ENCODE data around the gene COX7A2L. TPM values are rescaled to one million over a fixed set of nuclear protein-coding genes. Genes with fewer than 3 reads are reported as not detected.

The COX7A2L gene
- total and polyA plus RNA-seq, 2 donors (not counting 1 experiment from before 2014, with no cell fraction given) = 39.4 to 66.7 TPM

GRCh38 chr2:42378415-42378814 is 17.4 kb upstream of the COX7A2L start:
- no peaks in the 10 kb centered on the region for H4K20me1 ChIP-seq (ENCODE audit: control insufficient read depth, insufficient read depth, low read length, poor library complexity, severe bottlenecking)
- no peaks in the 10 kb centered on the region for H3K36me3 ChIP-seq (replicated peaks in 1 of 2; ENCODE audit: control extremely low read depth in 1 of 2, control insufficient read depth in 1 of 2, extremely low read depth in 1 of 2, insufficient read depth in 2 of 2, low read length in 1 of 2)
- intact Hi-C loops (cut with micrococcal nuclease) = no loop called here
- 100% methylated on average over 1 of the region's 9 CpGs for WGBS (ENCODE audit: insufficient coverage)
- Mint-ChIP-seq H3K4me3 (no peak overlapping the region), H3K27me3 (peaks cover 17% of the 10 kb centered on the region), H3K4me1 (no peaks in the 10 kb centered on the region), H3K27ac (no peak overlapping the region), H3K9me3 (ENCODE audit: insufficient read depth) (no peaks in the 10 kb centered on the region)
- peaks cover 0 to 6% (median 0%) of the 10 kb centered on the region in 4 experiments for H3K27me3 ChIP-seq (replicated peaks in 1 of 4; ENCODE audit: control extremely low read depth in 1 of 4, control insufficient read depth in 3 of 4, insufficient read depth in 4 of 4, low read length in 3 of 4)
- ChIA-PET POLR2A (no interaction called here), CTCF (no interaction called here)
- no peak overlapping the region for H3K4me3 ChIP-seq (ENCODE audit: control extremely low read depth in 1 of 5, extremely low read depth in 1 of 5, insufficient read depth in 1 of 5, low read depth in 2 of 5, low read length in 4 of 5)
- no peak overlapping the region for H3K9ac ChIP-seq (ENCODE audit: low read length)
- no peak for TF ChIP-seq CTCF (IDR thresholded peaks at IDR 0.05)
- H2AFZ ChIP-seq (ENCODE audit: insufficient read depth, low read depth, low read length, poor library complexity, severe bottlenecking) = no peak overlapping the region
- DNase-seq (no peak), ATAC-seq (ENCODE audit: low read depth) (no peak)
- no peaks in the 10 kb centered on the region for H3K79me2 ChIP-seq (ENCODE audit: control insufficient read depth, insufficient read depth, low read length)
- H3K27ac ChIP-seq (ENCODE audit: low read length in 2 of 2) = no peak overlapping the region
- no peaks in the 10 kb centered on the region for H3K4me1 ChIP-seq (ENCODE audit: control insufficient read depth in 2 of 2, insufficient read depth in 2 of 2, low read length in 2 of 2)
- H3K9me3 ChIP-seq (ENCODE audit: control extremely low read depth in 1 of 3, control insufficient read depth in 2 of 3, insufficient read depth in 1 of 3, low read length in 2 of 3) = no peaks in the 10 kb centered on the region
- H3K4me2 ChIP-seq (replicated peaks; ENCODE audit: low read depth, low read length, poor library complexity, severe bottlenecking) = no peak overlapping the region

GRCh38 chr2:42376758-42377157 is 15.7 kb upstream of the COX7A2L start:
- DNase-seq (no peak), ATAC-seq (ENCODE audit: low read depth) (no peak)
- Mint-ChIP-seq H3K27me3 (peaks cover 13% of the 10 kb centered on the region), H3K4me3 (no peak overlapping the region), H3K9me3 (ENCODE audit: insufficient read depth) (no peaks in the 10 kb centered on the region), H3K4me1 (no peaks in the 10 kb centered on the region), H3K27ac (no peak overlapping the region)
- CTCF ChIA-PET = no interaction called here
- H3K9ac ChIP-seq (ENCODE audit: low read length) = no peak overlapping the region
- no peaks in the 10 kb centered on the region for H3K36me3 ChIP-seq (replicated peaks in 1 of 2; ENCODE audit: control extremely low read depth in 1 of 2, control insufficient read depth in 1 of 2, extremely low read depth in 1 of 2, insufficient read depth in 2 of 2, low read length in 1 of 2)
- H3K9me3 ChIP-seq (ENCODE audit: control extremely low read depth in 1 of 3, control insufficient read depth in 2 of 3, insufficient read depth in 1 of 3, low read length in 2 of 3) = no peaks in the 10 kb centered on the region
- peaks cover 0 to under 1% (median 0%) of the 10 kb centered on the region in 4 experiments for H3K27me3 ChIP-seq (replicated peaks in 1 of 4; ENCODE audit: control extremely low read depth in 1 of 4, control insufficient read depth in 3 of 4, insufficient read depth in 4 of 4, low read length in 3 of 4)
- no peak overlapping the region for H3K27ac ChIP-seq (ENCODE audit: low read length in 2 of 2)
- H4K20me1 ChIP-seq (ENCODE audit: control insufficient read depth, insufficient read depth, low read length, poor library complexity, severe bottlenecking) = no peaks in the 10 kb centered on the region
- TF ChIP-seq CTCF (IDR thresholded peaks at IDR 0.05) = no peak
- no peak for TF ChIP-seq EZH2 (IDR thresholded peaks at IDR 0.05; ENCODE audit: borderline replicate concordance, insufficient read depth, low read depth, low read length, poor library complexity, severe bottlenecking)
- 100% methylated on average over 4 of the region's 7 CpGs for WGBS (ENCODE audit: insufficient coverage)
- H3K4me1 ChIP-seq (ENCODE audit: control insufficient read depth in 2 of 2, insufficient read depth in 2 of 2, low read length in 2 of 2) = no peaks in the 10 kb centered on the region
- no peak overlapping the region for H2AFZ ChIP-seq (ENCODE audit: insufficient read depth, low read depth, low read length, poor library complexity, severe bottlenecking)
- H3K4me2 ChIP-seq (replicated peaks; ENCODE audit: low read depth, low read length, poor library complexity, severe bottlenecking) = no peak overlapping the region
- intact Hi-C loops (cut with micrococcal nuclease) = no loop called here
- no peaks in the 10 kb centered on the region for H3K79me2 ChIP-seq (ENCODE audit: control insufficient read depth, insufficient read depth, low read length)
- POLR2A ChIA-PET = no interaction called here
- H3K4me3 ChIP-seq (ENCODE audit: control extremely low read depth in 1 of 5, extremely low read depth in 1 of 5, insufficient read depth in 1 of 5, low read depth in 2 of 5, low read length in 4 of 5) = no peak overlapping the region
